ENCODE measurements around the gene PLA2G6.

GRCh38 chr22:38164551-38164918 is 17.1 kb downstream of the PLA2G6 start:
- no peak for TF ChIP-seq CTCF (IDR thresholded peaks at IDR 0.05)
- no peak for TF ChIP-seq POLR2A (IDR thresholded peaks at IDR 0.05)
